Measurements from ENCODE around the gene SLC7A5.

SLC7A5 gene

DNA sequence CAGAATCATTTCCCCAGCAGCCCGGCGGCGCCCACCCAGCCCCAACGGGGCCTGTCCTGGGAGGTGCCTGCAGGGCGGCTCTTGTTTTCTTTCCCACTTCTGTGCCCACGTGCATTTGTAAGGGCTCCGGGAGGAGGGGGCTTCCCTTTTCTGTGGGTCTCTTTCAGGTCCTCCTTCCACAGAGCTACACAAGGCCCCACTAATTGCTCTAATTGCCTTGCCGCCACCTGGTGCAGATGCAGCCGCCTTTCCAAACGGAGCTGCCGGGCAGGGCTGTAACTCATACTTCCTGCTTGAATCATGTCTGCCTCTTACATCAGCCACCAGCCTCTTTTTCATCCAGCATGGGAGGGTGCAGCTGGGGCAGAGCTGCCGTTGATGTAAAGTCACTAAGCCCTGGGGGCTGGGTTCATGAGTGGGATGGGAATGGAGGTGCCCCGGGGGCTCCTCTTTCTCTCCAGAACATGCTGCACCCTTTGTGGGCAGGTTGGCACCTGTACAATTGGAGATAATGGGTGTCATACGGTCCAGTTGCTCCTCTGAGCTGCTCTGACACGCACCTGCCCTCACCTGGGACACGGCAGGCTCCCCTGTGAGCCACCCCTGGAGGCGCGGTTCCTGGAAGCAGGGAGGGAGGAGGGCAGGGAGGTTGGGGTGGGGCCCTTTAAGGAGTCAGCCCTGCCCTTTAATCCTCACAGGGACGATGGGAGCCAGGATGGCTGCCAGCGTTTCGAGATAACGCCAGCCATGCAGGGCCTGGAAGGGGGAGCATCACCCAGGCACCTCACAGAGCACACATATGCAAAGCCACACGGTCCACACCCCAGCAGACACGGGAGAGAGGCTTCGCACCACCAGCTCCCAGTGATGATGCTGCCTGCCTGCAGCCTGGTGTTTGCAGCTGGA is 62.4 kb downstream of the SLC7A5 start (continued):
- TF ChIP-seq, protein P1, sequence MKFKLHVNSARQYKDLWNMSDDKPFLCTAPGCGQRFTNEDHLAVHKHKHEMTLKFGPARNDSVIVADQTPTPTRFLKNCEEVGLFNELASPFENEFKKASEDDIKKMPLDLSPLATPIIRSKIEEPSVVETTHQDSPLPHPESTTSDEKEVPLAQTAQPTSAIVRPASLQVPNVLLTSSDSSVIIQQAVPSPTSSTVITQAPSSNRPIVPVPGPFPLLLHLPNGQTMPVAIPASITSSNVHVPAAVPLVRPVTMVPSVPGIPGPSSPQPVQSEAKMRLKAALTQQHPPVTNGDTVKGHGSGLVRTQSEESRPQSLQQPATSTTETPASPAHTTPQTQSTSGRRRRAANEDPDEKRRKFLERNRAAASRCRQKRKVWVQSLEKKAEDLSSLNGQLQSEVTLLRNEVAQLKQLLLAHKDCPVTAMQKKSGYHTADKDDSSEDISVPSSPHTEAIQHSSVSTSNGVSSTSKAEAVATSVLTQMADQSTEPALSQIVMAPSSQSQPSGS (tag by site-specific recombination; IDR thresholded peaks at IDR 0.05; ENCODE audit: low read depth) = 0 out of 2 replicates have a peak, but pooled peaks have one; percentile 30
- TF ChIP-seq, protein P2, sequence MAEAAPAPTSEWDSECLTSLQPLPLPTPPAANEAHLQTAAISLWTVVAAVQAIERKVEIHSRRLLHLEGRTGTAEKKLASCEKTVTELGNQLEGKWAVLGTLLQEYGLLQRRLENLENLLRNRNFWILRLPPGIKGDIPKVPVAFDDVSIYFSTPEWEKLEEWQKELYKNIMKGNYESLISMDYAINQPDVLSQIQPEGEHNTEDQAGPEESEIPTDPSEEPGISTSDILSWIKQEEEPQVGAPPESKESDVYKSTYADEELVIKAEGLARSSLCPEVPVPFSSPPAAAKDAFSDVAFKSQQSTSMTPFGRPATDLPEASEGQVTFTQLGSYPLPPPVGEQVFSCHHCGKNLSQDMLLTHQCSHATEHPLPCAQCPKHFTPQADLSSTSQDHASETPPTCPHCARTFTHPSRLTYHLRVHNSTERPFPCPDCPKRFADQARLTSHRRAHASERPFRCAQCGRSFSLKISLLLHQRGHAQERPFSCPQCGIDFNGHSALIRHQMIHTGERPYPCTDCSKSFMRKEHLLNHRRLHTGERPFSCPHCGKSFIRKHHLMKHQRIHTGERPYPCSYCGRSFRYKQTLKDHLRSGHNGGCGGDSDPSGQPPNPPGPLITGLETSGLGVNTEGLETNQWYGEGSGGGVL (tag by site-specific recombination; IDR thresholded peaks at IDR 0.05) = peak; percentile 19; the same call in 1 of the 2 replicates
- TF ChIP-seq ZNF660 (tag by site-specific recombination; IDR thresholded peaks at IDR 0.05) (peak; percentile 73; the same call in 1 of the 2 replicates), TRIM28 (IDR thresholded peaks at IDR 0.05; ENCODE audit: borderline replicate concordance, low read length) (no peak), SP7 (tag by site-specific recombination; IDR thresholded peaks at IDR 0.05) (0 out of 2 replicates have a peak, but pooled peaks have one; percentile 45), ZSCAN23 (tag by site-specific recombination; IDR thresholded peaks at IDR 0.05) (no peak), IKZF3 (tag by site-specific recombination; IDR thresholded peaks at IDR 0.05) (peak; percentile 46; the same call in 1 of the 2 replicates), SCRT2 (tag by site-specific recombination; IDR thresholded peaks at IDR 0.05) (peak; percentile 33; the same call in 1 of the 2 replicates), ZNF335 (tag by site-specific recombination; conservative IDR thresholded peaks at IDR 0.05) (peak; percentile 99), MZF1 (tag by site-specific recombination; IDR thresholded peaks at IDR 0.05; ENCODE audit: borderline replicate concordance) (0 out of 2 replicates have a peak, but pooled peaks have one; percentile 18), ZBTB8A (tag by site-specific recombination; IDR thresholded peaks at IDR 0.05) (peak; percentile 72), ZNF561 (tag by site-specific recombination; IDR thresholded peaks at IDR 0.05; ENCODE audit: borderline replicate concordance) (0 out of 2 replicates have a peak, but pooled peaks have one; percentile 63), ZEB2 (tag by site-specific recombination; IDR thresholded peaks at IDR 0.05) (peak; percentile 86)
- TF ChIP-seq, protein P3, sequence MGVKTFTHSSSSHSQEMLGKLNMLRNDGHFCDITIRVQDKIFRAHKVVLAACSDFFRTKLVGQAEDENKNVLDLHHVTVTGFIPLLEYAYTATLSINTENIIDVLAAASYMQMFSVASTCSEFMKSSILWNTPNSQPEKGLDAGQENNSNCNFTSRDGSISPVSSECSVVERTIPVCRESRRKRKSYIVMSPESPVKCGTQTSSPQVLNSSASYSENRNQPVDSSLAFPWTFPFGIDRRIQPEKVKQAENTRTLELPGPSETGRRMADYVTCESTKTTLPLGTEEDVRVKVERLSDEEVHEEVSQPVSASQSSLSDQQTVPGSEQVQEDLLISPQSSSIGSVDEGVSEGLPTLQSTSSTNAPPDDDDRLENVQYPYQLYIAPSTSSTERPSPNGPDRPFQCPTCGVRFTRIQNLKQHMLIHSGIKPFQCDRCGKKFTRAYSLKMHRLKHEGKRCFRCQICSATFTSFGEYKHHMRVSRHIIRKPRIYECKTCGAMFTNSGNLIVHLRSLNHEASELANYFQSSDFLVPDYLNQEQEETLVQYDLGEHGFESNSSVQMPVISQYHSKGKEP (tag by site-specific recombination; IDR thresholded peaks at IDR 0.05) = peak; percentile 86
- TF ChIP-seq, protein P4, sequence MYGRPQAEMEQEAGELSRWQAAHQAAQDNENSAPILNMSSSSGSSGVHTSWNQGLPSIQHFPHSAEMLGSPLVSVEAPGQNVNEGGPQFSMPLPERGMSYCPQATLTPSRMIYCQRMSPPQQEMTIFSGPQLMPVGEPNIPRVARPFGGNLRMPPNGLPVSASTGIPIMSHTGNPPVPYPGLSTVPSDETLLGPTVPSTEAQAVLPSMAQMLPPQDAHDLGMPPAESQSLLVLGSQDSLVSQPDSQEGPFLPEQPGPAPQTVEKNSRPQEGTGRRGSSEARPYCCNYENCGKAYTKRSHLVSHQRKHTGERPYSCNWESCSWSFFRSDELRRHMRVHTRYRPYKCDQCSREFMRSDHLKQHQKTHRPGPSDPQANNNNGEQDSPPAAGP (tag by site-specific recombination; IDR thresholded peaks at IDR 0.05) = peak; percentile 36; the same call in 1 of the 2 replicates

DNA sequence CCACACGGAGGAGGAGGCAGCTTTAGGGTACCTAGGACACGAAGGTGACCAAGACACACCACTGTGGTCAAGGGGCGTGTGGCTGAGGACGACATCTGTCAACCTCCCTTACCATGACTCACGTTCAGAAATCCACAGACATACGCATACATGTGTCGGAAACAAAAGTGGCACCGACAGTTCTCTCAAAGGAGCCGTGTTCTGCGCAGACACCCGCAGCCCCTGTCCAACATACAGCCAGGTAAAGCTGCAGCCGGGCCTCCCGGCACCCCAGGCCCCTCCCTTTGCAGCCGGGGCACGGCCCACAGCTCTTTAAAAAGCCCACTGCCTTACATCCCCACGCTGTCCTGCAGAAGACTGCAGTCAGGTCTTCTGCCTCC is 63.1 kb downstream of the SLC7A5 start:
- Histone ChIP-seq H3K4me1 (ENCODE audit: control insufficient read depth, insufficient read depth, low read length) (peaks cover 4% of the 10 kb centered on the region; the same call in 1 of the 2 replicates), H3K9me3 (ENCODE audit: control insufficient read depth, insufficient read depth, low read depth, low read length) (no peaks in the 10 kb centered on the region), H3K27ac (ENCODE audit: extremely low read depth, low read depth, low read length) (peak overlapping the region; percentile 28; the same call in 1 of the 2 replicates), H3K4me3 (ENCODE audit: low read depth, low read length) (peak overlapping the region; percentile 12; the same call in 1 of the 2 replicates), H3K36me3 (ENCODE audit: control insufficient read depth in 2 of 2, insufficient read depth in 1 of 2, low read length in 2 of 2) (no peaks in the 10 kb centered on the region)
- ChIA-PET CTCF (interaction anchor here (1.3 to 2.8 kb wide), 3 partner anchors 27 to 65 kb away, joined by 5 to 19 read pairs (median 12); no protein-coding TSS in a partner anchor), POLR2A (interaction anchor here (0.7 to 2.3 kb wide), 4 partner anchors 25 to 65 kb away, joined by 3 to 8 read pairs (median 6); no protein-coding TSS in a partner anchor)
- TF ChIP-seq, protein P5, sequence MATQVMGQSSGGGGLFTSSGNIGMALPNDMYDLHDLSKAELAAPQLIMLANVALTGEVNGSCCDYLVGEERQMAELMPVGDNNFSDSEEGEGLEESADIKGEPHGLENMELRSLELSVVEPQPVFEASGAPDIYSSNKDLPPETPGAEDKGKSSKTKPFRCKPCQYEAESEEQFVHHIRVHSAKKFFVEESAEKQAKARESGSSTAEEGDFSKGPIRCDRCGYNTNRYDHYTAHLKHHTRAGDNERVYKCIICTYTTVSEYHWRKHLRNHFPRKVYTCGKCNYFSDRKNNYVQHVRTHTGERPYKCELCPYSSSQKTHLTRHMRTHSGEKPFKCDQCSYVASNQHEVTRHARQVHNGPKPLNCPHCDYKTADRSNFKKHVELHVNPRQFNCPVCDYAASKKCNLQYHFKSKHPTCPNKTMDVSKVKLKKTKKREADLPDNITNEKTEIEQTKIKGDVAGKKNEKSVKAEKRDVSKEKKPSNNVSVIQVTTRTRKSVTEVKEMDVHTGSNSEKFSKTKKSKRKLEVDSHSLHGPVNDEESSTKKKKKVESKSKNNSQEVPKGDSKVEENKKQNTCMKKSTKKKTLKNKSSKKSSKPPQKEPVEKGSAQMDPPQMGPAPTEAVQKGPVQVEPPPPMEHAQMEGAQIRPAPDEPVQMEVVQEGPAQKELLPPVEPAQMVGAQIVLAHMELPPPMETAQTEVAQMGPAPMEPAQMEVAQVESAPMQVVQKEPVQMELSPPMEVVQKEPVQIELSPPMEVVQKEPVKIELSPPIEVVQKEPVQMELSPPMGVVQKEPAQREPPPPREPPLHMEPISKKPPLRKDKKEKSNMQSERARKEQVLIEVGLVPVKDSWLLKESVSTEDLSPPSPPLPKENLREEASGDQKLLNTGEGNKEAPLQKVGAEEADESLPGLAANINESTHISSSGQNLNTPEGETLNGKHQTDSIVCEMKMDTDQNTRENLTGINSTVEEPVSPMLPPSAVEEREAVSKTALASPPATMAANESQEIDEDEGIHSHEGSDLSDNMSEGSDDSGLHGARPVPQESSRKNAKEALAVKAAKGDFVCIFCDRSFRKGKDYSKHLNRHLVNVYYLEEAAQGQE (tag by site-specific recombination; IDR thresholded peaks at IDR 0.05) = peak; percentile 40; the same call in 1 of the 2 replicates
- TF ChIP-seq ZNF391 (tag by site-specific recombination; IDR thresholded peaks at IDR 0.05; ENCODE audit: borderline replicate concordance, low read depth) = no peak
